Measurements from ENCODE around the gene UGT2A1.

The UGT2A1 gene

DNA sequence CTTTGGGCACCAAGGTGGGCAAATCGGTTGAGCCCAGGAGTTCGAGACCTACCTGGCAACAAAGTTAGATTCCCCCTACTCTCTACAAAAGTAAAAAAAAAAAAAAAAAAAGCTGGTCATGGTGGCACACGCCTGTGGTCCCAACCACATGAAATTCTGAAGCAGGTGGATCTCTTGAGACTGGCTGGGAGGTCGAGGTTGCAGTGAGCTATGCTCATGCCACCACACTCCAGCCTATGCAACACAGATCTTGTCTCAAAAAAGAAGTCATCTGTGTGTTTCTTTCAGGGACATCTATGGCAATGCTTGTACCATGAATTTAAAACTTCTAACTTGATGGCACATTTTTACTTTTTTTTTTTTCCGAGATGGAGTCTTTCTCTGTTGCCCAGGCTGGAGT, 68.9 kb downstream of the UGT2A1 start:
- no peak for DNase-seq

DNA sequence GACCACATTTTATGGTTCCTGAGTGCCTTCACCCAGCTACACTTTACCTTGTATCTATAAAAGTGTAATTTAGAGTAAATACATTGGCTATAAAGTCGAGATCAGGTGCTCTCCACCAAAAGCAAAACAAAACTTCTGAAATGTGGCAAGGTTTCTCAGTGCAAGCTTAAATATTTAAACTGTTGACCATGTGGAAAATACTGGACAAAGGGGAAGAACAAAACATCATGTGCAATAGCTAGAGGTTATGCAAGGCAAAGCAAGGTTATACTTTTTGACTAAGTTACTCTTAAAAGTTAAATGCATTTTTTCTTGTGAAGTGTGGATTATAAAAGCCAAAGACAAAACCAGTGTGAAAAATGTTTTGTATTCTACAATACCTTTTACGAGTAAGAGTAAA, 69.5 kb downstream of the UGT2A1 start:
- no peak for DNase-seq

DNA sequence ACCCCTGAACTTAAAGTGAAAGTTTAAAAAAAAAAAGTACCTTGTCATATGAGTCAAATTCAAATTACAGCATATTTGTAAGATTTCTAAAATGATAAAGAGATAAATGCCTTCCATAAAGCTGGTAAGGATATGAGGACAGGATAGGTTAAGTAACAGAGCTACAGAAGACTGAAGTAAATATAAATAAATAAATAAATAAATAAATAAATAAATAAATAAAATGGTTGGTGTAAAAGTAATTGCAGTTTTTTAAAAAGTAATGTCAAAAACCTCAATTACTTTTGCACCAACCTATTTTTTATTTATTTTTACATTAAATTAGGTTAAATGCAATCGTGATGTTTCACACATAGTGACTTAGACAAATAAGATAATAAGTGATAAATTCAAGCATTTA, 75.8 kb downstream of the UGT2A1 start:
- no peak for DNase-seq

DNA sequence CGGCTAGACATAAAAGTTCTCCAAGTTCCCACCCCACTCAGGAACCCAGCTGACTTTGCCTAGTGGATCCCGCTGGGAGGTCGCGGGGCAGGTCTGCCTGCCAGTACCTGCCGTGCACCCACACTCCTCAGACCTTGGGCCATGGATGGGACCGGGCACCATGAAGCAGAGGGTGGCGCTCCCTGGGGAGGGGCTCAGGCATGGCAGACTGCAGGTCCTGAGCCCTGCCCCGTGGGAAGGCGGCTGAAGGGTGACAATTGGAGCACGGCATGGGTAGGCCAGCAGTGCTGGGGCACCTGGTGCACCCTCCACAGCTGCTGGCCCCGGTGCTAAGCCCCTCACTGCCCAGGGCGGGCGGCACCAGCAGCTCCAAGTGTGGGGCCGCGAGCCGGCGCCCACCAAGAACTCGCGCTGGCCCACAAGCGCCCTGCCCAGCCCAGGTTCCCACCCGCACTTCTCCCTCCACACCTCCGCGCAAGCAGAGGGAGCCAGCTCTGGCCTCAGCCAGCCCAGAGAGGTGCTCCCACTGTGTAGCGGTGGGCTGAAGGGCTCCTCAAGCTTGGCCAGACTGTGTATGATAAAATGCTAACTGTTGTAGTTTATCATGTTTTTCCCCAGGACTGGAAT, 76.7 kb downstream of the UGT2A1 start:
- DNase-seq: no peak

DNA sequence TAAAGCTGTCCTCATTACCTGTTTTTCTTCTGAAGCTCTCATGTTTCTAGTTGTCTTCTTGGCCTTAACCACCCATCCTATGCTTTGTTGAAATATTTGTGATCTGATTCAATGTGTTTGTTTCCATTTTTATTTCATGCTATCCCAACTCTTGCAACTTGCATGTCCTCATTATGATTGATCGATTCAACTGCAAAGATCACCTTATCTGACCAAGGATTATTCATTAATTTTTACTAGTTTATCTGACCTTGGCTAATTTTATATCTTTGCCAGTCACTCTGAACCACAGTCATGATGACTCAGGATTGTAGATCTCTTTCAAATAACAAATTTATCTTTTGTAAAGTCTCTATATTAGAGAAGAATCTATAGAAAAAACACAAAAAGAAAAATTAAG, 84.3 kb downstream of the UGT2A1 start:
- no peak for DNase-seq

DNA sequence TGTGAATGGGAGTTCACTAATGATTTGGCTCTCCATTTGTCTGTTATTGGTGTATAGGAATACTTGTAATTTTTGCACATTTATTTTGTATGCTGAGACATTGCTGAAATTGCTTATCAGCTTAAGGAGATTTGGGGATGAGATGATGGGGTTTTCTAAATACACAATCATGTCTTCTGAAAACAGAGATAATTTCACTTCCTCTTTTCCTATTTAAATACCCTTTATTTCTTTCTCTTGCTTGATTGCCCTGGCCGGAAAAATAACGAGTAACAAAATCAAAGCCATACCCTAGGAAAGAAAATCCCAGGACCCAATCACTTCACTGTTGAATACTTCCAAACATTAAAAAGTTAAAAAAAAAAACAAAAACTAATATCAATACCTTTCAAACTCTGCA, 89.6 kb downstream of the UGT2A1 start:
- DNase-seq: no peak

DNA sequence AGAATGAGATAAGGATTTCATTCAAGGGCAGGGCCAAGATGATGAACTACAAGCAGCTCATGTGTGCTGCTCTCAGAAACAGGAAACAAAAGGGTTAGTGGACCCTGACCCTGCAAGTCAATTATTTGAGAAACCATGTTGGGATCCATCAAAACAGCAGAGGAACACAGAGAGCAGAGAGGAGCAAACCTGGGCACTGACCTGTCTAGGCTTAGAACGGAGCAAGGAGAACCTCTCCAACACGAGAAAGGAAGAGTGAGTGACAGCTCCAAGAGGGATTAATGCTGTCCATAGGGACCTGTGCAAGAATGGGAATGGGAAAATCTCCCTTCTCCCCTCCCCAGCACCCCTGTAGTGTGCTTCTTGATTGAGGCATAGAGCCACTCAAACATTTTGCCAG, 103.4 kb downstream of the UGT2A1 start:
- no peak for DNase-seq

DNA sequence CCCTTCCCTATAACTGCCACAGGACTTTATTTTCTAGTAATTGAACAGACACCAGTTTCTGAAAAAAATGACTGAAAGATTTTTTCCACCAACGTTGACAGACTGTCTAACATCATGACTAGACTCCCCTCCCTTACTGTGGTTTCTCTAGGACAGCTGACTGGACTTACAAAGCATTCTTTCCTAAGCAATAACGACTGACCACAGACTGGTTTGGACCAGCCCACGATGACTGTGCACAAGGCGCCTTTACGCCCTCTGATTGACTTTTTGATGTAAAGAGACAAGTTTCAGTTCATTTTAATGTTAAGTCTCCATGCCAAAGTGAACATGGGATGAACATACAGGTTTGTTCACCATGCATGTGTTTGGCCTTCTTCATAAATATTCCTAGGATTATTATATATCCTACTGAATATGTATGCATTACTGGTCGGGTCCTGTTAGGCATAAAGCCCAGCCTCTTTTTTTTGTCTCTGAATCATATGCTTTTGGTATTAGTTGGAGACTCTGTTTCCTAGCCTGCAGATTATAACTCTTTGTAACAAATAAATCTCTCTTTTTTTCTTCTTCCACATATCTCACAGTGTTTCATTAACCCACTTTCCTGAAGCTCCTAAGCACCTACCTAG, 106.8 kb downstream of the UGT2A1 start:
- no peak for DNase-seq
